ENCODE results near the gene LAPTM4A. TPM values are rescaled to one million over a fixed set of nuclear protein-coding genes. Genes with fewer than 3 reads are reported as not detected.

The LAPTM4A gene
- total RNA-seq, 1 experiment from 2014 or later, result 131 TPM

- whole genome bisulfite sequencing (ENCODE audit: extremely low coverage, insufficient read length, low lambda C conversion rate), result no CpG with 5 or more reads among the region's 11 CpGs
- peaks cover 3% of the 10 kb centered on the region in 2 experiments; a peak in 2 of 5 replicates for H3K9me3 Mint-ChIP-seq
- H2BK20ac ChIP-seq (ENCODE audit: low read depth, low read length, poor library complexity, severe bottlenecking), result no peak overlapping the region
- H3K23me2 ChIP-seq (ENCODE audit: insufficient read length, low read depth, low read length, poor library complexity, severe bottlenecking), result no peaks in the 10 kb centered on the region
- no peaks in the 10 kb centered on the region for H3K9me3 ChIP-seq (ENCODE audit: control insufficient read depth, low read depth, low read length)
- H4K20me1 ChIP-seq (ENCODE audit: control insufficient read depth, insufficient read depth, insufficient read length), result no peaks in the 10 kb centered on the region
- H3K27ac Mint-ChIP-seq, result no peak overlapping the region
- no peak overlapping the region for H2BK120ac ChIP-seq (ENCODE audit: low read depth, low read length, poor library complexity, severe bottlenecking)
- H3K27me3 ChIP-seq (ENCODE audit: insufficient read depth, low read length), result no peaks in the 10 kb centered on the region
- H3K4me1 ChIP-seq (ENCODE audit: insufficient read depth, low read length), result no peaks in the 10 kb centered on the region
- no peak overlapping the region for H3T11ph ChIP-seq (ENCODE audit: low read length)
- peaks cover 4% of the 10 kb centered on the region for H3K27me3 Mint-ChIP-seq (ENCODE audit: low read depth)
- H3K9ac ChIP-seq (ENCODE audit: extremely low read depth, insufficient read length, low read length), result no peak overlapping the region
- no peak overlapping the region for H3K27ac ChIP-seq (ENCODE audit: insufficient read length, low read depth, low read length)
- H2BK15ac ChIP-seq (ENCODE audit: low read depth, low read length), result no peak overlapping the region
- H3K79me2 ChIP-seq (ENCODE audit: insufficient read depth, low read length), result no peaks in the 10 kb centered on the region
- H2BK12ac ChIP-seq (ENCODE audit: insufficient read length, low read depth, low read length), result no peak overlapping the region
- H3K23ac ChIP-seq (ENCODE audit: insufficient read length, low read depth, low read length), result no peak overlapping the region
- H4K8ac ChIP-seq (replicated peaks; ENCODE audit: insufficient read length, low read depth, low read length), result no peak overlapping the region
- no peak overlapping the region for H3K4ac ChIP-seq (ENCODE audit: low read depth, low read length)
- H3K56ac ChIP-seq (ENCODE audit: insufficient read length, low read depth, low read length), result no peak overlapping the region
- H2AK5ac ChIP-seq (ENCODE audit: insufficient read length, low read length), result no peak overlapping the region
- H2AFZ ChIP-seq (ENCODE audit: low read length), result no peak overlapping the region
- TF ChIP-seq, protein P1, sequence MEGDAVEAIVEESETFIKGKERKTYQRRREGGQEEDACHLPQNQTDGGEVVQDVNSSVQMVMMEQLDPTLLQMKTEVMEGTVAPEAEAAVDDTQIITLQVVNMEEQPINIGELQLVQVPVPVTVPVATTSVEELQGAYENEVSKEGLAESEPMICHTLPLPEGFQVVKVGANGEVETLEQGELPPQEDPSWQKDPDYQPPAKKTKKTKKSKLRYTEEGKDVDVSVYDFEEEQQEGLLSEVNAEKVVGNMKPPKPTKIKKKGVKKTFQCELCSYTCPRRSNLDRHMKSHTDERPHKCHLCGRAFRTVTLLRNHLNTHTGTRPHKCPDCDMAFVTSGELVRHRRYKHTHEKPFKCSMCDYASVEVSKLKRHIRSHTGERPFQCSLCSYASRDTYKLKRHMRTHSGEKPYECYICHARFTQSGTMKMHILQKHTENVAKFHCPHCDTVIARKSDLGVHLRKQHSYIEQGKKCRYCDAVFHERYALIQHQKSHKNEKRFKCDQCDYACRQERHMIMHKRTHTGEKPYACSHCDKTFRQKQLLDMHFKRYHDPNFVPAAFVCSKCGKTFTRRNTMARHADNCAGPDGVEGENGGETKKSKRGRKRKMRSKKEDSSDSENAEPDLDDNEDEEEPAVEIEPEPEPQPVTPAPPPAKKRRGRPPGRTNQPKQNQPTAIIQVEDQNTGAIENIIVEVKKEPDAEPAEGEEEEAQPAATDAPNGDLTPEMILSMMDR (conservative IDR thresholded peaks at IDR 0.05), result no peak
- H3K4me3 Mint-ChIP-seq, result no peak overlapping the region
- no peak overlapping the region for H4K5ac ChIP-seq (ENCODE audit: insufficient read length, low read depth, low read length)
- DNase-seq, result no peak
- no peak overlapping the region for H3K18ac ChIP-seq (ENCODE audit: insufficient read length, low read depth, low read length)
- no peaks in the 10 kb centered on the region for H3K79me1 ChIP-seq (ENCODE audit: insufficient read depth, low read depth, low read length, poor library complexity, severe bottlenecking)
- no peak overlapping the region for H3K4me2 ChIP-seq (ENCODE audit: insufficient read depth, insufficient read length, low read length)
- no peaks in the 10 kb centered on the region for H3K36me3 Mint-ChIP-seq (ENCODE audit: insufficient read depth in 1 of 3, low read depth in 3 of 3)
- H2BK5ac ChIP-seq (ENCODE audit: insufficient read length, low read length), result no peak overlapping the region
- no peak overlapping the region for H4K91ac ChIP-seq (ENCODE audit: insufficient read length, low read depth, low read length)
- H3K4me1 Mint-ChIP-seq, result peaks cover 2% of the 10 kb centered on the region in 2 experiments; a peak in 1 of 4 replicates
- no peak overlapping the region for H3K14ac ChIP-seq (ENCODE audit: insufficient read depth, low read length)
Measured at GRCh38 chr2:20062615-20063545, 11.5 kb upstream of the LAPTM4A start.

Data from H9 (cell line).